Measurements from ENCODE around the gene PANK2.
"Not testable (repeated sequence)": the region's sequence is repeated elsewhere in the genome, so short reads cannot be mapped to it uniquely, and the experiment has no call there.

The PANK2 gene

DNA sequence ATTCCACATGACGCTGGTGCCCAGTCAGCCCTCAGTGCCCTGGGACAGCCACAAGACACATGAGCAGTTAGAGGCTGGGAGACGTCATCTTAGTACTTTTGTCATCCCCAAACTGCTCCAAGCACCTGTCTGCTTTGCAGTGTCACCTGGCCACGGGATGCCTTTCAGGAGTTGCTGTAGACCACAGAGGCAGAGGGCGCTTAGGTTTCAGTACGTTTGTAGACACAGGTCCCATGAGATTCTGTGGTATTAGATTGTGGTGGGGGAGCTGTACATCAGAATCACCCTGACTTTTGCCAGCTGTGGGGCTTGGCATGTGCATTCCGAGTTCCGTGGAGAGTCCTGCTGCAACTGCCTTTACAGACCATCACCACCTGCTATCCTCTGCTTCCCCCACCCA lies 25.9 kb upstream of the PANK2 start:
- no peak for TF ChIP-seq POLR2A (IDR thresholded peaks at IDR 0.05; ENCODE audit: low read length)
- no peak for TF ChIP-seq GATA1 (IDR thresholded peaks at IDR 0.05; ENCODE audit: low read depth, low read length)
- DNase-seq, result no peak

DNA sequence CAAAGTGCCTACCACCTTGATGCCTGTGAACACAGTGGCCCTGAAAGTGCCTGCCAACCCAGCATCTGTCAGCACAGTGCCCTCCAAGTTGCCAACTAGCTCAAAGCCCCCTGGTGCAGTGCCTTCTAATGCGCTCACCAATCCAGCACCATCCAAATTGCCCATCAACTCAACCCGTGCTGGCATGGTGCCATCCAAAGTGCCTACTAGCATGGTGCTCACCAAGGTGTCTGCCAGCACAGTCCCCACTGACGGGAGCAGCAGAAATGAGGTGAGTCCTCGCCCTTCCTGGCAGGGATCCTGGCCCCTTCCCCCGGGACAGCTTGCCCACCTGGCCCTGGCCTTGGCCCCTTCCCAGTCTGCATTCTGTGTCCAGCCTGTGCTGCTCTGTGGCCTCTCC lies 24.7 kb upstream of the PANK2 start:
- TF ChIP-seq POLR2A (IDR thresholded peaks at IDR 0.05; ENCODE audit: low read length) (no peak), GATA1 (IDR thresholded peaks at IDR 0.05; ENCODE audit: low read depth, low read length) (no peak)

DNA sequence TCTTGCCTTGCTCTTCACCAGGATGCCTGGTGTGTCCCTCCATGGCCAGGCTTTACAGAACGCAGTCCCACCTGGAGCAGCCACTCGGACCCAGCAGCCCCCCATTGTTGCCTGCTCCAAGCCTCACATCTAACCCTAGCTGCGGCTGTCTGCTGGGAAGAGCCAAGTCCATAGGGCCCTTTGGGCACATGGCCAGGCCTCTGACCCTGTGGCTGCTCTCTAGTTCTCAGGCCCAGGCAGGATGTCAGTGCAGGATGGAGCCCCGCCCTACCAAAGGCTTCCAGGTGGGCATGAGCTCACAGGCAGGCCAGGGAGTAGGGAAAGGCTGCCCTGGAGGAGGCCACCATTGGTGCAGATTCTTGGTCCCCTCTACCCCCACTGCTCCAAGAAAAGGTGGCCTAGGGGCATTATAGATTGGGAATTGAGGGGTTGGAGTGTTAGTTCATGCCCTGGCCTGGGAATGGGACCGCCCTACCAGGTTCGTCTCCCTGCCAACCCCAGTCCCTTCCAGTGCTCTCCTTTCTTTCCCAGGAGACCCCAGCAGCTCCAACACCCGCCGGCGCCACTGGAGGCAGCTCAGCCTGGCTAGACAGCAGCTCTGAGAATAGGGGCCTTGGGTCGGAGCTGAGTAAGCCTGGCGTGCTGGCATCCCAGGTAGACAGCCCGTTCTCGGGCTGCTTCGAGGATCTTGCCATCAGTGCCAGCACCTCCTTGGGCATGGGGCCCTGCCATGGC lies 23.9 kb upstream of the PANK2 start:
- TF ChIP-seq GATA1 (IDR thresholded peaks at IDR 0.05; ENCODE audit: low read depth, low read length), result no peak
- TF ChIP-seq POLR2A (IDR thresholded peaks at IDR 0.05; ENCODE audit: low read length), result no peak
- DNase-seq, result no peak

More for the DNA sequence above, 24.7 kb upstream of the PANK2 start:
- no peak for DNase-seq

DNA sequence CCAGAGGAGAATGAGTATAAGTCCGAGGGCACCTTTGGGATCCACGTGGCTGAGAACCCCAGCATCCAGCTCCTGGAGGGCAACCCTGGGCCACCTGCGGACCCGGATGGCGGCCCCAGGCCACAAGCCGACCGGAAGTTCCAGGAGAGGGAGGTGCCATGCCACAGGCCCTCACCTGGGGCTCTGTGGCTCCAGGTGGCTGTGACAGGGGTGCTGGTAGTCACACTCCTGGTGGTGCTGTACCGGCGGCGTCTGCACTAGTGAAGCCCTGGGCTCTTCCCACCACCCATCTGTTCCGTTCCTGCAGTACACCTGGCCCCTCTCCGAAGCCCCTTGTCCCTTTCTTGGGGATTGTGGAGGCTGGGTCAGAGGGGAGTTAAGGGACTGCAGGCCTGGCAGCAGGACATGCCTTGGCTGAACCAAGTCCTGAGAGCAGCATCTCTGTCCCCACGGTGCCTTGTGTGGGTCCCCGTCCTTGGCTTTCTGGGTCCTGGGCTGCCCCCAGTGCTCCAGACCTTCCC lies 23.2 kb upstream of the PANK2 start:
- no peak for TF ChIP-seq POLR2A (IDR thresholded peaks at IDR 0.05; ENCODE audit: low read length)
- no peak for TF ChIP-seq GATA1 (IDR thresholded peaks at IDR 0.05; ENCODE audit: low read depth, low read length)
- no peak for DNase-seq

DNA sequence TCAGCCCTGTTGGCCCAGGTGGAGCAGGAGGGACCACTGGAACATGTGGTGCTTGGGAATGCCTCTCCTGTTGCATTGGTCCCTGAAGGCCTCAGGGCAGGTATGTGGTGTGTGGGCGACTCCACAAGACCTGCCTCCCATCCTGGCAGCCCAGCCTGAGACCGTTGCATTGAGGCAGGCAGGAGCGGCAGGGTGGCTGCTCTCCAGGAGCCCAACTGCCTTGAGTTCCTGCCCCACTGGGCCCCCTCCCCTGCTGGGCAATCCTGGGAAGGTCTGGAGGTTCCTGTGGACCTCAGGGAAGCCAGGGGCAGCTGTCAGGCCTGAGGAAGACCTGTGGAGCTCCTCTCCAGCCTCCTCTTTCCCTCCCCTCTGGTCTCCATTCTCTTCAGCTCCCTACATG lies 22.7 kb upstream of the PANK2 start:
- no peak for TF ChIP-seq GATA1 (IDR thresholded peaks at IDR 0.05; ENCODE audit: low read depth, low read length)
- no peak for TF ChIP-seq POLR2A (IDR thresholded peaks at IDR 0.05; ENCODE audit: low read length)
- DNase-seq, result no peak

DNA sequence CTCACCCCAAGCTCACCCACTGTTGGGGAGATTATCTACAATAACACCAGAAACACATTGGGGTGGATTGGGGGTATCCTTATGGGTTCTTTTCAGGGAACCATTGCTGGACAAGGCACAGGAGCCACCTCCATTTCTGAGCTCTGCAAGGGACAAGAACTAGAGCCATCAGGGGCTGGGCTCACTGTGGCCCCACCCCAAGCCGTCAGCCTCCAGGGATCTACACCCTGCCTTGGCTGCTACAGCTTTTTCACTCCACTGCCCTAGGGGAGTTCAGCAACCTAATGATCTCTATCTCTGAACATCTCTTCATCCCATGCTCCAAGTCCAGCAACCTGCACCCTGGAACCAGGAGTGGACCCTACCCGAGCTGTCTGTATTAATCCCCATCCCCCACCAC lies 21.4 kb upstream of the PANK2 start:
- TF ChIP-seq GATA1 (IDR thresholded peaks at IDR 0.05; ENCODE audit: low read depth, low read length) (no peak), POLR2A (IDR thresholded peaks at IDR 0.05; ENCODE audit: low read length) (no peak)
- DNase-seq, result no peak

DNA sequence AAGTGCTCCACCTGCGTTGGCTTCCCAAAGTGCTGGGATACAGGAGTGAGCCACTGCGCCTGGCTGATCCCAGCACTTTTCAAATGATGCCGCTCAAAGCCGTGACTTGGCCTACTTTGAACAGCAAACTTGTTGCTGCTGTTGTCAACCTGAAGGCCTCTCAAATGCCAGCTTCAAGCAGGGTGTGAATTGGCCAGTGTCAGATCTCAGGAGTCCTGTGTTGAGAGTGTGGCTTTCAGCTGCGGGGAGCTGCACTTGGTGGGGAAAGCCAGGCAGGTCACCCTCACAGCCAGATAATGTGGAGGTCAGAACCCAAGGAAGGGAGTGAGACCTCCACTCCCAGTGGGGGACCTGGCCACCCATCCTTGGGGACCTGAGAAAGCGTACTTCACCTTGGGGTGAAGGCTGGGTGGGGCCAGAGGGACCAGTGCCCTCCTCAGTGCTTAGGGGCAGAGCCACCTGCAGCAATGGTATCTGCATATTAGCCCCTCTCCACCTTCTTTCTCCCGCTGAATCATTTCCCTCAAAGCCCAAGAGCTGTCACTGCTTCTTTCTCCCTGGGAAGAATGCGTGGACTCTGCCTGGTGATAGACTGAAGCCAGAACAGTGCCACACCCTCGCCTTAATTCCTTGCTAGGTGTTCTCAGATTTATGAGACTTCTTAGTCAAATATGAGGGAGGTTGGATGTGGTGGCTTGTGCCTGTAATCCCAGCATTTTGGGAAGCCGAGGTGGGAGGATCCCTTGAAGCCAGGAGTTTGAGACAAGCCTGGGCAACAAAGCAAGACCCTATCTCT lies 19.1 kb upstream of the PANK2 start:
- TF ChIP-seq POLR2A (IDR thresholded peaks at IDR 0.05; ENCODE audit: low read length) (no peak), GATA1 (IDR thresholded peaks at IDR 0.05; ENCODE audit: low read depth, low read length) (no peak)
- no peak for DNase-seq

DNA sequence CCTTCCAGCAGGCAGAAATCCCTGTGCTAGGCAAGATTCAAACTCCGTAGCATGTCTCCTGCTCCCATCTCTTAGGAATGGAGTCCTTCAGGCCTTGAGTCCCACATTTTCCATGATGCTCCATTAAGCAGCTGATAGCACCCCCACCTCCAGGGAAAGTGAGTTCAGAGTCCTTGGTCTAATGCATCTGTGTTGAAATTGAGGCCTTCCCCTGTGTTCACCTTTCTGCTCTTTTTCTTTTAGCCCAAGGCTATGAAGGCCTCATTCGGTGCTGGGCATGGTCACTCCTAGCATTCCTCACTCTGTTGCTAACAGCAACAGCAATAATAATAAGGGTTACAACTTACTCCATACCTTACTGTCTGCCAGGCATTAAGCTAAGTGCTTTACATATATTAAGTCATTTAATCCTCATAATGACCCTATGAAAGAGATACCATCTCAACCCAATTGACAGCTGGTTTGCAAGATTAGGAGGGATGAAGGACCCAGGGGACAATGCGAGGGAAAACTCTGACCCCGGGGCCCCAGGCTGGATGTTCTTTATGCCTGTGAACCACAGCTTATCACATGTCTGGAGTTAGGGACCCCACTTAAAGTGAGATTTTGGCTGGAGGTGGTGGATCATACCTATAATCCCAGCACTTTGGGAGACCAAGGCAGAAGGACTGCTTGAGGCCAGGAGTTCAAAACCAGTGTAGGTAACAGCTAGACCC lies 17.5 kb upstream of the PANK2 start:
- TF ChIP-seq GATA1 (IDR thresholded peaks at IDR 0.05; ENCODE audit: low read depth, low read length) (no peak), POLR2A (IDR thresholded peaks at IDR 0.05; ENCODE audit: low read length) (no peak)
- peak; percentile 40 to 73 for DNase-seq

DNA sequence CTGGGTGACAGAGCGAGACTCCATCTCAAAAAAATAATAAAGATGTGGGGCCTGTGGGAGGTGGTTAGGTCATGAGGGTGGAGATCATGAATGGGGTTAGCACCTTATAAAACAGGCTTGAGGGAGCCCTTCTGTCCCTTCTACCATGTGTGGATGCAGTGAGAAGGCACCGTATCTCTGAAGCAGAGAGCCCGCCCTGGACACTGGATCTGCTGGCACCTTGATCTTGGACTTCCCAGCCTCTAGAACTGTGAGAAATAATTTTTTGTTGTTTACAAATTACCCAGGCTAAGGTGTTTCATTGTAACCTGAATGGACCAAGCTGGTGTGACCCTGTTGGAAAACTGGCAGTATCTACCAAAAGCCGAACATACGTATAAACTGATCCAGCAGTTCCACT lies 15.7 kb upstream of the PANK2 start:
- DNase-seq, result no peak
- no peak for TF ChIP-seq GATA1 (IDR thresholded peaks at IDR 0.05; ENCODE audit: low read depth, low read length)
- no peak for TF ChIP-seq POLR2A (IDR thresholded peaks at IDR 0.05; ENCODE audit: low read length)

DNA sequence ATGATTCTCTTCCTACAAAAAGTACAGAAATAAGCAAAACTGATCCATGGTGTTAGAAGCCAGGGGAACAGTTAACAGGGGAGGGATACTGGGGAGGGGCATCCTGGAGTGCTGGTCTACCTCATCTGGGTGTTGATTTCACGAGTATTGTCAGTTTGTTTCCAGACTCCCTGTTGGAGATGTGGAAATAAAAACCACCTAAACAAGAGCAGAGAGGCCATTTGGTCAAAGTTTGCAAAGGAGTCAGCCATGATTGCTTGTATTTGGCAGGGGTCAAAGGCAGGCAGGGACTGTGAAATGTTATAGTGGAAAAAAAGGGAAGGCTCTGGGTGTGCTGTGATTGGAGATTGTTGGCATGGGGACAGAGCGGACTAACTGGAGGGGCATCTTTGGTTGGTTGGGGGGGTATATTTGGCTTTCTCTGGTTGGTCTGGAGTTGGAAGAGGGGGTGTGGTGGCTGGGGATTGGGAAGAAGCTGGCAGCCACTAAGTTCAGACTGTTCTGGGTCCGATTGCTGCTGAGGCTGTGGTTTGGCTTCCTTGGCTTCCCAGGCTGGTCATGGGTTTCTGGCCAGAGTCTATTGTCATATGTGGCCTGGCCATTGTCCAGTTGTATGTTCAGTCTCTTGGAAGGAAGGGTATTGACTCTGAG lies 14.9 kb upstream of the PANK2 start:
- TF ChIP-seq GATA1 (IDR thresholded peaks at IDR 0.05; ENCODE audit: low read depth, low read length) (no peak), POLR2A (IDR thresholded peaks at IDR 0.05; ENCODE audit: low read length) (no peak)
- no peak for DNase-seq

DNA sequence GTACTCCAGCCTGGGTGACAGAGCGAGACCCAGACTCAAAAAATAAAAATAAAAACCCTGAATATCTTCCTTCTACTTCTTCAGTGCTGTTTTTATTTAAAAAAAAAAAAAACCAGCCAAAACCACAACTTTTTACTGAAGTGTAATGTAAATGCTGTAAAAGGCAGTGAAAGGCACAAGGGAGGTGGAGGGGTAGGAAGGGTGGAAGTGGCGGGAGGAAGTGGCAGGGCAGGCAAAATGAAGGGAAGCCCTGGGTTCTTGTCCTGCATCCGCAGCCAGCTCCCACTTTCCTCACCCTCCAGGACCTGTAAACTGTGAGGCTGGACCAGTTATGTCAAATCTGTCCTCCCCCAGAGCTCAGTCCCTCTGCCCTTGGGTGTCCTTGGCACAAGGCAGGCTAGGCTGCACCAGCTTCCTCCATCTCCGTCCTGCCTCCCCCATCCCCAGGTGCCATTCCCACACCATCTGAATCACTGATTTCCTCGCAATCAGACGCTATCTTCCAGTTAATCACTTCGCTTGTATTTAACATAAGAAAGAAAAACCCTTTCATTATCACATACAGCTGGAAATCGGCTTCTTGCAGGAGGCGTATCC lies 13.7 kb upstream of the PANK2 start:
- no peak for DNase-seq
- TF ChIP-seq POLR2A (IDR thresholded peaks at IDR 0.05; ENCODE audit: low read length) (peak; percentile 21), GATA1 (IDR thresholded peaks at IDR 0.05; ENCODE audit: low read depth, low read length) (no peak)

DNA sequence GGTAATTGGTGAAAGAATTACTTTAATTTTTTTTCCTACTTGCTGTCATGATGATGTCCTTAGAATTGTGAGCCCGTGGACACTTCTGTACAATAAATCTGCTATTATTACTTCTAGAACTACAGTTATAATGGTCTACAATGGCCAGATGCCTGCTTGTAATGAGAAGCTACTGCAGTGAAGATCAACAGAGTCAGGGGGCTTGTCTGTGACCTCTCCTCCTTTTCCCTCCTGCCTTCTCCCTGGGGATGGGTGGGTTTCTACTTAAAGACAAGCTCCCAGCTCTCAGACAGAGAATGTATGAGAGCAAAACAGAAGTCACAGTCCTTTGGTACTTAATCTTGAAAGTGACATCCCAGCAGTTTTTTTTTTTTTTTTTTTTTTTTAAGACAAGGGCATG lies 13.2 kb upstream of the PANK2 start:
- no peak for DNase-seq
- TF ChIP-seq POLR2A (IDR thresholded peaks at IDR 0.05; ENCODE audit: low read length) (no peak), GATA1 (IDR thresholded peaks at IDR 0.05; ENCODE audit: low read depth, low read length) (no peak)

DNA sequence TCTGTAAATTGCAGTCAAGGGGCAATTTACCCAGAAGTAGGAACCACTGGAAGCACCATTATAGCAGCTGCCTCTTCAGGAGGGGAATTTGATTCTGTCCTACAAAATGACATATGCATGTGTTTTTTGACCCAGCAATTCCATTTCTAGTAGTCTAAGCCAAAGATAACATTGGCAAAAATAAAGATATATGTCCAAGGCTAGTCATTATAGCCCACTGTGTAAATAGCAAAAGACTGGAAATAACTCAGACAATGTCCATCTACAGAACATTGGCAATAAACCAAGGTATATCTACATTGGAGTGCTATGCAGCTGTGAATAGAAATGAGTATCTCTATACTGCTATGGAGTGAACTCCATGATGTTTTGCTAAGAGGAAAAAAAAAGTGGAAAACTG lies 12.5 kb upstream of the PANK2 start:
- DNase-seq, result no peak
- TF ChIP-seq POLR2A (IDR thresholded peaks at IDR 0.05; ENCODE audit: low read length) (no peak), GATA1 (IDR thresholded peaks at IDR 0.05; ENCODE audit: low read depth, low read length) (no peak)

DNA sequence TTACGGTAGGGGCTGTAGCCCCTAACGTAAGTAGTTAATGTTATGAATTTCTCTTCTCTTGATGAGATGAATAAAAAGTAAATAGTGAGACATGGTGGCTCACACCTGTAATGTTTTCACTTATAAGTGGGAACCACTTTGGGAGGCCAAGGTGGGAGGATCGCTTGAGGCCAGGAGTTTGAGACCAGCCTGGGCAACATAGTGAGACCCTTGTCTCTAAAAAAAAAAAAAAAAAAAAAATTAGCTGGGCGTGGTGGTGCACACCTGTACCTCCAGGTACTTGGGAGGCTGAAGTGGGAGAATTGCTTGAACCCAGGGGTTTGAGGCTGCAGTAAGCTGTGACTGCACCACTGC lies 10.3 kb upstream of the PANK2 start:
- DNase-seq, result not testable (repeated sequence)

Measured in erythroblast (primary cell).